ENCODE data around the gene RIMKLA.

RIMKLA gene

GRCh38 chr1:42348498-42348897, 32.1 kb upstream of the RIMKLA start:
- FAIRE-seq = no peak
- TF ChIP-seq POLR2AphosphoS5 (IDR thresholded peaks at IDR 0.05; ENCODE audit: low read depth, low read length) (no peak), POLR2A (IDR thresholded peaks at IDR 0.05; ENCODE audit: low read depth, low read length) (no peak), TAF1 (IDR thresholded peaks at IDR 0.05; ENCODE audit: borderline replicate concordance, low read depth, low read length) (no peak)
- DNase-seq (ENCODE audit: insufficient read length) = no peak

GRCh38 chr1:42350086-42350485, 30.5 kb upstream of the RIMKLA start:
- no peak for TF ChIP-seq POLR2A (IDR thresholded peaks at IDR 0.05; ENCODE audit: low read depth, low read length)
- no peak for TF ChIP-seq TAF1 (IDR thresholded peaks at IDR 0.05; ENCODE audit: borderline replicate concordance, low read depth, low read length)
- TF ChIP-seq POLR2AphosphoS5 (IDR thresholded peaks at IDR 0.05; ENCODE audit: low read depth, low read length) = no peak
- DNase-seq (ENCODE audit: insufficient read length) = no peak
- FAIRE-seq = no peak

GRCh38 chr1:42358791-42359190, 21.8 kb upstream of the RIMKLA start:
- FAIRE-seq (no peak), DNase-seq (ENCODE audit: insufficient read length) (no peak)

DNA sequence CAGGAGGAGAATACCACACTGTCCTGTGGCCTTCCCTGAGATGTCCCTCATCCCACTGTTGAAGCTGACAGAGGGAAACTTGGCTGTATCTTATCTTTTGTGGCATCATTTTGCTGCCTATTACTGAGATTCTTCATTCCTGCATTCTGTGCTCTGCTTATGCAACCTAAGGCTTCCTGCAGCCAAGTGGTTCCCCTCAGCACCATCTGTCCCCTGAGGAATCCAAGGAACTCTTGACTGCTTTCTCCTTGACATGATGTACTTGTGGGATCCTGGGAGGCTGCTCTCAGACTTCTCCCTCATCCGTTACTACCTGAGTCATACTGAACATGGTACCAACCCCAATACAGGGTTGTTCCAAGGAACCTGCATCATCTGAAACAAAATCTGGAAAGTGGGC, 21.1 kb upstream of the RIMKLA start:
- FAIRE-seq (no peak), DNase-seq (ENCODE audit: insufficient read length) (no peak)
- TF ChIP-seq TAF1 (IDR thresholded peaks at IDR 0.05; ENCODE audit: borderline replicate concordance, low read depth, low read length) = no peak
- no peak for TF ChIP-seq POLR2AphosphoS5 (IDR thresholded peaks at IDR 0.05; ENCODE audit: low read depth, low read length)

More at GRCh38 chr1:42358791-42359190, 21.8 kb upstream of the RIMKLA start:
- no peak for TF ChIP-seq POLR2A (IDR thresholded peaks at IDR 0.05; ENCODE audit: low read depth, low read length)
- TF ChIP-seq TAF1 (IDR thresholded peaks at IDR 0.05; ENCODE audit: borderline replicate concordance, low read depth, low read length) = no peak
- no peak for TF ChIP-seq POLR2AphosphoS5 (IDR thresholded peaks at IDR 0.05; ENCODE audit: low read depth, low read length)

GRCh38 chr1:42364089-42364488, 16.5 kb upstream of the RIMKLA start:
- TF ChIP-seq POLR2A (IDR thresholded peaks at IDR 0.05; ENCODE audit: low read depth, low read length) (no peak), TAF1 (IDR thresholded peaks at IDR 0.05; ENCODE audit: borderline replicate concordance, low read depth, low read length) (no peak), POLR2AphosphoS5 (IDR thresholded peaks at IDR 0.05; ENCODE audit: low read depth, low read length) (no peak)
- DNase-seq (ENCODE audit: insufficient read length) (no peak), FAIRE-seq (no peak)

DNA sequence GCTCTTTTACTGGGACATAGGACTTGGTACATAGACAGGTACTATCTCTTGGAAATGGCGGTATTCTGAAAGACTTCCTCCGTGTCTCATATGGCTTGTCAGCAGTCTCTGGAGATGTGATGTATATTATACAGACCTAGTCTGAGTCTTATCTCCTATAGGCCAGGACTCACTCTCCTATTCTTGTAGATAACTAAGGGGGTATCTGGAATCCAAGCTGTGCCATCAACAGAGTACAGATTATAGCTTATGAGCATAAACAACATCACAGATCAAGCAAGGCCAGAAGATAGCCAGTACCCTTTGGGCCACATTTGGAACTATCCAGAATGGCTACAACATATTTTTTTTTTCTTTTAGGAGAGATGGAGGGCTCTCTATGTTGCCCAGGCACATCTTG, 16.1 kb upstream of the RIMKLA start:
- TF ChIP-seq POLR2A (IDR thresholded peaks at IDR 0.05; ENCODE audit: low read depth, low read length) (no peak), POLR2AphosphoS5 (IDR thresholded peaks at IDR 0.05; ENCODE audit: low read depth, low read length) (no peak), TAF1 (IDR thresholded peaks at IDR 0.05; ENCODE audit: borderline replicate concordance, low read depth, low read length) (no peak)
- FAIRE-seq (no peak), DNase-seq (ENCODE audit: insufficient read length) (no peak)

- no peak for FAIRE-seq
- no peak for TF ChIP-seq TAF1 (IDR thresholded peaks at IDR 0.05; ENCODE audit: borderline replicate concordance, low read depth, low read length)
- TF ChIP-seq POLR2A (IDR thresholded peaks at IDR 0.05; ENCODE audit: low read depth, low read length) = no peak
- TF ChIP-seq POLR2AphosphoS5 (IDR thresholded peaks at IDR 0.05; ENCODE audit: low read depth, low read length) = no peak
These were observed 15.5 kb upstream of the RIMKLA start for GRCh38 chr1:42365118-42365517.

DNA sequence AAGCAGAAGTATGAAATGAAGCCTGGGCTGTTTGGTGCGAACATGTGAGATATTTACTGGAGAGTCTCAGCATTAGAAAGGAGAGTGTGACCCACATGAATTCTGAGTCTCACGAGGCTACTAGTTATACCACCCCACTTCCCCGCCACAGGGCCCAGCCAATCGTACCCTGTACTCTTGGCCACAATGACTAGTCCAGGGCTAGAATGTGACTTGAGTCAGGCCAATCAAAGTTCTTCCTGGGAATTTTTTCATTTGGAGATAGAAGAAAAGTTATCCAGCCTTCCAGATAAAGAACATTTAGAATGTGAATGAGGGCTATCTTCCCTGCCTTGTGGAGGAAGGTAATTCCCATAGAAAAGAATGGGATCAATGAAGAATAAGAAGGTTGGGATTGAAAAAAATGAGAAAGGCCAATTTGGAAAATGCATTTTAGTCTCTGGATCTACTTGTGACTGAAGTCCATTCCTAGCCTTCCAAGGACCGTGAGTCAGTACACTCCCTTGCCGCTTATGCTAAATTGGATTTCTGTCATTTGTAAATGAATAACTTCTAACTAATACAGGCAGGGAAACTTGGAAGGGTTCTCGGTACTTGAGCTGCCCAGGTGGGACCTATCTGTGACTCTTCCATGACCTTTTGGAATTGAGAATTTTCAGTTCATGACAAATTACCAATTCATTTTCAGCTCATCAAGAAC, 12.3 kb upstream of the RIMKLA start:
- DNase-seq (ENCODE audit: insufficient read length) (no peak), FAIRE-seq (no peak)
- TF ChIP-seq TAF1 (IDR thresholded peaks at IDR 0.05; ENCODE audit: borderline replicate concordance, low read depth, low read length) = no peak

More at GRCh38 chr1:42365118-42365517, 15.5 kb upstream of the RIMKLA start:
- DNase-seq (ENCODE audit: insufficient read length) = no peak

DNA sequence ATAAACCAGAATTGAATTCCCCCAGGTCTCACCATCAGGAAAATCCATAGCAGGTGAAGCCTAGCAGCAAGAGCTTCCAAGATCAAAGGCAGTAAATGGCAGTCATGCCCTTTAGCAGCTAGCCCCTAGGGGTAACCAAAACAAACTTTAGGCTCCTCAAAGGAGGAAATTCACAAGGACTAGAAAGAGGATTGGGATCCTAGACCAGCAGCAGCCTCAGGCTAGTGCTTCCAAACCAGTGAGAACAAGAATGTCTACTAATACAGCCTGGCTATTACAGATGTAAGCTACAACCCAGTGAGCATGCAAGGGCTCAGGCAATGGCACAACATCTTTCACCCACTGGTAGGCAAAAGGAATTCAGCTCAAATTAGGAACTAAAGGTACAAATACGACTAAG, 11.1 kb upstream of the RIMKLA start:
- DNase-seq (ENCODE audit: insufficient read length) (no peak), FAIRE-seq (no peak)
- TF ChIP-seq POLR2A (IDR thresholded peaks at IDR 0.05; ENCODE audit: low read depth, low read length) (no peak), POLR2AphosphoS5 (IDR thresholded peaks at IDR 0.05; ENCODE audit: low read depth, low read length) (no peak), TAF1 (IDR thresholded peaks at IDR 0.05; ENCODE audit: borderline replicate concordance, low read depth, low read length) (no peak)

- DNase-seq (ENCODE audit: insufficient read length) (no peak), FAIRE-seq (no peak)
- no peak for TF ChIP-seq POLR2A (IDR thresholded peaks at IDR 0.05; ENCODE audit: low read depth, low read length)
- no peak for TF ChIP-seq TAF1 (IDR thresholded peaks at IDR 0.05; ENCODE audit: borderline replicate concordance, low read depth, low read length)
- TF ChIP-seq POLR2AphosphoS5 (IDR thresholded peaks at IDR 0.05; ENCODE audit: low read depth, low read length) = no peak
These were observed 9.6 kb upstream of the RIMKLA start for GRCh38 chr1:42370876-42371549.

GRCh38 chr1:42372796-42373195, 7.8 kb upstream of the RIMKLA start:
- TF ChIP-seq TAF1 (IDR thresholded peaks at IDR 0.05; ENCODE audit: borderline replicate concordance, low read depth, low read length) (no peak), POLR2A (IDR thresholded peaks at IDR 0.05; ENCODE audit: low read depth, low read length) (no peak), POLR2AphosphoS5 (IDR thresholded peaks at IDR 0.05; ENCODE audit: low read depth, low read length) (no peak)
- no peak for FAIRE-seq
- no peak for DNase-seq (ENCODE audit: insufficient read length)

Measured in GM12892 (cell line).